ENCODE measurements around the gene BAAT.

DNA sequence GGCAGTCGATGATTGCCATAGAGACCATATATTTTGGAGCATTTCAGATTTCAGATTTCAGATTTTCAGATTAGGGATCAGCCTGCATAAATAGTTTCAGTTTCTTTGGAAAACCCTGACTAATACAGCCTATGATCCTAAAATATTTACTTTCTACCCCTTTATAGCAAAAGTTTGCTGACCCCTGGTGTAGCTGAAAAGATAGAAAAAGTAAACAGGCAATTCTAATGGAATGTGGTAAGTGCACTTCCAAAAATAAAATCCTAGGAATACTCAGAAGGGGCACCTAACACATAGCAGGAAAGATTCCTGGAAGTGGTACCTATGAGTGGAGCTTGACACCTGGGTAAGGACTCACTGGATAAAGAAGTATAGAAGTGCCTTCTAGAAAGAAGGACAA is 34.5 kb downstream of the BAAT start:
- TF ChIP-seq POLR2A (IDR thresholded peaks at IDR 0.05; ENCODE audit: extremely low read depth, insufficient read length) = no peak
- TF ChIP-seq, protein P1, sequence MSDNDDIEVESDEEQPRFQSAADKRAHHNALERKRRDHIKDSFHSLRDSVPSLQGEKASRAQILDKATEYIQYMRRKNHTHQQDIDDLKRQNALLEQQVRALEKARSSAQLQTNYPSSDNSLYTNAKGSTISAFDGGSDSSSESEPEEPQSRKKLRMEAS (IDR thresholded peaks at IDR 0.05; ENCODE audit: low read depth, low read length) = no peak
- TF ChIP-seq, protein P2, sequence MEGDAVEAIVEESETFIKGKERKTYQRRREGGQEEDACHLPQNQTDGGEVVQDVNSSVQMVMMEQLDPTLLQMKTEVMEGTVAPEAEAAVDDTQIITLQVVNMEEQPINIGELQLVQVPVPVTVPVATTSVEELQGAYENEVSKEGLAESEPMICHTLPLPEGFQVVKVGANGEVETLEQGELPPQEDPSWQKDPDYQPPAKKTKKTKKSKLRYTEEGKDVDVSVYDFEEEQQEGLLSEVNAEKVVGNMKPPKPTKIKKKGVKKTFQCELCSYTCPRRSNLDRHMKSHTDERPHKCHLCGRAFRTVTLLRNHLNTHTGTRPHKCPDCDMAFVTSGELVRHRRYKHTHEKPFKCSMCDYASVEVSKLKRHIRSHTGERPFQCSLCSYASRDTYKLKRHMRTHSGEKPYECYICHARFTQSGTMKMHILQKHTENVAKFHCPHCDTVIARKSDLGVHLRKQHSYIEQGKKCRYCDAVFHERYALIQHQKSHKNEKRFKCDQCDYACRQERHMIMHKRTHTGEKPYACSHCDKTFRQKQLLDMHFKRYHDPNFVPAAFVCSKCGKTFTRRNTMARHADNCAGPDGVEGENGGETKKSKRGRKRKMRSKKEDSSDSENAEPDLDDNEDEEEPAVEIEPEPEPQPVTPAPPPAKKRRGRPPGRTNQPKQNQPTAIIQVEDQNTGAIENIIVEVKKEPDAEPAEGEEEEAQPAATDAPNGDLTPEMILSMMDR (IDR thresholded peaks at IDR 0.05; ENCODE audit: low read depth, low read length) = no peak
- no peak for TF ChIP-seq MYC (IDR thresholded peaks at IDR 0.05; ENCODE audit: low read depth, low read length)

Measured in NB4 (cell line).